ENCODE results near the gene SORCS2.

DNA sequence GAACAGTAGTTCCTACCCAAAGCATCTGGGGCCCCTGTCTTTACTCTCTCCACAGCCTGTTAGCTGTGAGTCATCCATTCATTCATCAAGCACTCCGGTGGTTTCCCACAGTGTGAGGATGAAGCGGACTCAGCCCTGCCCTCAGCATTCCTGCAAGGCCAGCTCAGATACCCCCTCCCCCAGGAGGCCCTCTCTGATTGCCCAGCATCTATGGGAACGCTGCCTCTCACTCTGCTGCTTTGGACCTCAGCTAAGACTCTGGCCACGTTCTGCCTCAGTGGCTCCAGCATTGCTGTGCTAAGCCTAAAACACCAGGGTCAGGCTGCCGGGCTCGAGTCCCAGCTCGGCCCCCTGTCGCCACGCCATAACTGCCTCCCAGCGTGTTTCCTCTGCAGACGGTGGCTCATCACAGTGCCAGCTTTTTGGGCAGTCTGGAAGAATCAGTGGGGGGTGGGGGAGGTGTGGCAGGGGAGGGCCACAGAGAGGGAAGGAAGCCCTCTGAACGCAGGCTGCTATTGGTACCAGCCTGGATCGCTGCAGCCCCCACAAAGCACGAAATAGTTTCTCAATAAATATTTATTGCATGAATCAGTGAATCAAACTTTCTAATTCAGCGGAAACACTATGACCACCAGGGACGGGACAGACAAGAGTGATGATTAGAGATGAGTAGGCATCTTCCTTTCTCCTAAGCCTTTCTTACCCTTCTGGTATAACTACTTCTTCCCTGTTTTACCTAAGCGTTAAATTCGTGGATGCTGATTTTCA, 74.4 kb downstream of the SORCS2 start:
- TF ChIP-seq, protein P1, sequence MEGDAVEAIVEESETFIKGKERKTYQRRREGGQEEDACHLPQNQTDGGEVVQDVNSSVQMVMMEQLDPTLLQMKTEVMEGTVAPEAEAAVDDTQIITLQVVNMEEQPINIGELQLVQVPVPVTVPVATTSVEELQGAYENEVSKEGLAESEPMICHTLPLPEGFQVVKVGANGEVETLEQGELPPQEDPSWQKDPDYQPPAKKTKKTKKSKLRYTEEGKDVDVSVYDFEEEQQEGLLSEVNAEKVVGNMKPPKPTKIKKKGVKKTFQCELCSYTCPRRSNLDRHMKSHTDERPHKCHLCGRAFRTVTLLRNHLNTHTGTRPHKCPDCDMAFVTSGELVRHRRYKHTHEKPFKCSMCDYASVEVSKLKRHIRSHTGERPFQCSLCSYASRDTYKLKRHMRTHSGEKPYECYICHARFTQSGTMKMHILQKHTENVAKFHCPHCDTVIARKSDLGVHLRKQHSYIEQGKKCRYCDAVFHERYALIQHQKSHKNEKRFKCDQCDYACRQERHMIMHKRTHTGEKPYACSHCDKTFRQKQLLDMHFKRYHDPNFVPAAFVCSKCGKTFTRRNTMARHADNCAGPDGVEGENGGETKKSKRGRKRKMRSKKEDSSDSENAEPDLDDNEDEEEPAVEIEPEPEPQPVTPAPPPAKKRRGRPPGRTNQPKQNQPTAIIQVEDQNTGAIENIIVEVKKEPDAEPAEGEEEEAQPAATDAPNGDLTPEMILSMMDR (IDR thresholded peaks at IDR 0.05): no peak
- no peak for TF ChIP-seq POLR2A (IDR thresholded peaks at IDR 0.05)

All from right lobe of liver (tissue), 4 donors.